ENCODE results near the gene KIF26B. TPM values are rescaled to one million over a fixed set of nuclear protein-coding genes. Genes with fewer than 3 reads are reported as not detected.

The KIF26B gene
- total and polyA plus RNA-seq, 8 donors: 0.27 to 4.5 (median 0.63) TPM

DNA sequence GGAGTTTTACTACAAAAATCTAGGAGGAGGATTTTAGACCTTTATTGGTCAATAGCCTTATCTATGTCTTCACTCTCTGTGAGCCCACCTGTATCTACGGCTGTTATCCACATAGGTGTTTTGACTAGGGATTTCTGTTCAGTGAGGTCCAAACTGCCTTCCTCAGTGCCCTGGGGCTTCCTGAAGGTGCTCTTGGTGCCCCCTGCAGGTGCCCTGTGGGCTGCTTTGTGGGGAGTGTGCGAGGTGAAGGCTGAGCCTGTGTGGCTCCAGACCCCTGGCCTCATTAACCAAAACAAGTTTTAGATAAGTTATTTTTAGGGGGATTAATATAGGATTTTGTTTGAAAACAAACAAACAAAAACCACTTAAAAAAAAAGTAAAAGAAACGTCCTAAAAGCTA is 122.5 kb downstream of the KIF26B start:
- no peak for FAIRE-seq
- TF ChIP-seq, protein P1, sequence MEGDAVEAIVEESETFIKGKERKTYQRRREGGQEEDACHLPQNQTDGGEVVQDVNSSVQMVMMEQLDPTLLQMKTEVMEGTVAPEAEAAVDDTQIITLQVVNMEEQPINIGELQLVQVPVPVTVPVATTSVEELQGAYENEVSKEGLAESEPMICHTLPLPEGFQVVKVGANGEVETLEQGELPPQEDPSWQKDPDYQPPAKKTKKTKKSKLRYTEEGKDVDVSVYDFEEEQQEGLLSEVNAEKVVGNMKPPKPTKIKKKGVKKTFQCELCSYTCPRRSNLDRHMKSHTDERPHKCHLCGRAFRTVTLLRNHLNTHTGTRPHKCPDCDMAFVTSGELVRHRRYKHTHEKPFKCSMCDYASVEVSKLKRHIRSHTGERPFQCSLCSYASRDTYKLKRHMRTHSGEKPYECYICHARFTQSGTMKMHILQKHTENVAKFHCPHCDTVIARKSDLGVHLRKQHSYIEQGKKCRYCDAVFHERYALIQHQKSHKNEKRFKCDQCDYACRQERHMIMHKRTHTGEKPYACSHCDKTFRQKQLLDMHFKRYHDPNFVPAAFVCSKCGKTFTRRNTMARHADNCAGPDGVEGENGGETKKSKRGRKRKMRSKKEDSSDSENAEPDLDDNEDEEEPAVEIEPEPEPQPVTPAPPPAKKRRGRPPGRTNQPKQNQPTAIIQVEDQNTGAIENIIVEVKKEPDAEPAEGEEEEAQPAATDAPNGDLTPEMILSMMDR (IDR thresholded peaks at IDR 0.05): peak in 1 of 4 donors; percentile 19
- Histone ChIP-seq H3K27me3 (no peaks in the 10 kb centered on the region), H3K4me1 (no peaks in the 10 kb centered on the region), H3K4me3 (no peak overlapping the region), H3K27ac (no peak overlapping the region), H3K9me3 (no peaks in the 10 kb centered on the region), H3K36me3 (no peaks in the 10 kb centered on the region)
- WGBS, 2 donors: 53 to 57% methylated on average over 3 of the region's 3 CpGs
- peak in 3 of 4 donors; percentile 57 to 84 (median 59) for ATAC-seq
- intact Hi-C loops (cut with DNase I): loop anchor here in 1 of 3 donors (5.0 kb wide), 1 partner anchor 120 kb away; no protein-coding TSS in a partner anchor
- DNase-seq: no peak

DNA sequence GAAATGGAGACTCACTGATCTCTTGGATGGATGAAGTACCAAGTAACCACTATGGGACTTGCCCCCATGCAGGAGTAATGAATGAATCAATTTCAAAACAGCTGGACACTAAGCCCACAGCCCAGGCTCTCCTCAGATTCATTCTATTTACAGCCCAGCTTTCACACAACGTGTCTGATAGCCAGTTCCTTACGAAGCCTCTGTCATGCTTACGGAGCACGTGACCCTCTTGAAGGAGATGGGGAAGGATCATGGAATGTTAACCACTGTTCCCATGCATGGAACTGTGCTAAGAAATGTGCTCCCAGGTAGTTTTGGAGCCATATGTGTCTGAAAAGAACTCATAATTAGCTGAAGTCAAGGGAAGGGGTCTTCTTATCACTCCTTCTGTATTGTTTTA is 124.1 kb downstream of the KIF26B start:
- Histone ChIP-seq H3K27ac (no peak overlapping the region), H3K27me3 (no peaks in the 10 kb centered on the region), H3K9me3 (no peaks in the 10 kb centered on the region), H3K4me3 (no peak overlapping the region), H3K4me1 (no peaks in the 10 kb centered on the region), H3K36me3 (no peaks in the 10 kb centered on the region)
- DNase-seq (no peak), ATAC-seq (no peak), FAIRE-seq (no peak)
- intact Hi-C loops (cut with DNase I): loop anchor here in 1 of 3 donors (5.0 kb wide), 1 partner anchor 122 kb away; no protein-coding TSS in a partner anchor
- TF ChIP-seq, protein P1 (IDR thresholded peaks at IDR 0.05): no peak
- 69 to 80% methylated on average over 4 of the region's 4 CpGs for WGBS, 2 donors

DNA sequence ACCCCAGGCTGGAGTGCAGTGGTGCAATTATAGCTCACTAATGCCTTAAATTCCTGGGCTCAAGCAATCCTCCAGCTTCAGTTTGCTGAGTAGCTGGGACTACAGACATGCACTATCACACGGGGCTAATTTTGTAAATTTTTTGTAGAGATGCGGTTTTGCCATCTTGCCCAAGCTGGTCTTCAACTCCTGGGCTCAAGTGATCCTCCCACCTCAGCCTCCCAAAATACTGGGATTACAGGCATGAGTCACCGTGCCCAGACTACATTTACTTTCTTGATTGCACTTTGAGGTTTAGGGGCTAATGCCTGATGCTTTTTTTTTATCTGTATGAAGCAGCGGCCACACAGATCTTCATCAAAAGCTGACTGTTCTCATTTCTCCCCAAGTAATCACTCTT is 124.6 kb downstream of the KIF26B start:
- Histone ChIP-seq H3K9me3 (no peaks in the 10 kb centered on the region), H3K36me3 (no peaks in the 10 kb centered on the region), H3K4me3 (no peak overlapping the region), H3K27ac (no peak overlapping the region), H3K4me1 (no peaks in the 10 kb centered on the region), H3K27me3 (no peaks in the 10 kb centered on the region)
- intact Hi-C loops (cut with DNase I): loop anchor here in 1 of 3 donors (5.0 kb wide), 1 partner anchor 122 kb away; no protein-coding TSS in a partner anchor
- ATAC-seq (no peak), FAIRE-seq (no peak), DNase-seq (no peak)
- TF ChIP-seq, protein P1 (IDR thresholded peaks at IDR 0.05): no peak
- WGBS, 2 donors: 67 to 74% methylated on average over 4 of the region's 4 CpGs

DNA sequence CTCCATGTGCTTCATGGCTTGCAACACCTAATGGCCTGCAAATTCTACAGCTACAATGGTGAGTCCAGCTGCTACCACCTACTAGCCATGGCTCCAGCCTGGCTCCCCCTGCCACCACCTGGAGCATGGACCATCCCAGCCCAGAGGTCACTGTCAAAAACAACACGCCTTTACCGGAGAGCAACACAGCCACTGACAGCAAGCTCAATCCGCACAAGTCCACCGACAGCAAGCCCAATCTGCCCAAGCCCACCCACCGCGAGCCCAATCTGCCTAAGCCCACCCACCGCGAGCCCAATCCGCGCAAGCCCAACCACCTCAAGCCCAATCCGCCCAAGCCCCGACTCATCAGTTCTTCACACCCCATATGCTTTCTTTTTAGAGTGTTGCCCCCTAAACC is 128.2 kb downstream of the KIF26B start:
- ATAC-seq: no peak
- no peak for DNase-seq
- H3K36me3 ChIP-seq: no peaks in the 10 kb centered on the region
- H3K9me3 ChIP-seq: no peaks in the 10 kb centered on the region
- no peak for FAIRE-seq
- intact Hi-C loops (cut with DNase I): no loop called here
- no peak overlapping the region for H3K27ac ChIP-seq
- H3K4me3 ChIP-seq: no peak overlapping the region
- H3K27me3 ChIP-seq: no peaks in the 10 kb centered on the region
- 92 to 96% methylated on average over 12 of the region's 12 CpGs for WGBS, 2 donors
- TF ChIP-seq, protein P1 (IDR thresholded peaks at IDR 0.05): no peak
- H3K4me1 ChIP-seq: no peaks in the 10 kb centered on the region

DNA sequence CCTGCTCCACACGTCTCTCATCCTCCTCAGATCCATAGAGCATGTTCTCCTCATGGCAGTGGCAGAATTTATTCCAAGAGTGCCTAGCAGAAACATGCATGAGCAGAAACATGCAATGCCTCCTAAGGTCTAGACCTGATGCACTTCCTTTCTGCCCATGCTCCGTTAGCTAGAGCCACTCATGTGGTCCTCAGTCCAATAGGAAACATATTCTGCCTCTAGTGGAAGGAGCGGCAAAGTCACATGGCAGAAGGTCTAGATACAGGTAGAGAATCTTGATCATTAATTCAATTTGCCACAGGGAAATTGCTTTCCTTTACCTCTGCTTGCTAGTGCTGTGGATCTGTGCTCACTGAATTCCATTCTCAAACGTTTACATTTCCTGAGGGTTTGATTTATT is 130.4 kb downstream of the KIF26B start:
- FAIRE-seq: no peak
- WGBS, 2 donors: 63 to 70% methylated on average over 4 of the region's 4 CpGs
- no peaks in the 10 kb centered on the region for H3K27me3 ChIP-seq
- H3K9me3 ChIP-seq: no peaks in the 10 kb centered on the region
- TF ChIP-seq, protein P1 (IDR thresholded peaks at IDR 0.05): no peak
- no peaks in the 10 kb centered on the region for H3K4me1 ChIP-seq
- H3K36me3 ChIP-seq: no peaks in the 10 kb centered on the region
- intact Hi-C loops (cut with DNase I): no loop called here
- DNase-seq: no peak
- no peak overlapping the region for H3K4me3 ChIP-seq
- ATAC-seq: no peak
- no peak overlapping the region for H3K27ac ChIP-seq

Data from pancreas (tissue), 10 donors.